Peyer's patch (tissue), 4 donors: ENCODE data around the gene EXOC4.

Experiments used
- CTCF ChIP-seq, 6 experiments: fragments of 450-650 bp in 4 of 6; fragments of 200-600 bp in 2 of 6; sonication (generic) in 1 of 6; IDR thresholded peaks; one replicate each; pipeline ENCODE4 v1.5.1; 2017 to 2019; ENCODE audit warnings: antibody characterized with exemption in 6 of 6, mild to moderate bottlenecking in 3 of 6, moderate library complexity in 1 of 6
- POLR2A ChIP-seq, 2 donors: fragments of 450-650 bp; IDR thresholded peaks; one replicate each; pipeline ENCODE4 v1.5.1; 2017; ENCODE audit warnings: antibody characterized with exemption in 2 of 2, mild to moderate bottlenecking in 2 of 2, moderate library complexity in 2 of 2

- TF ChIP-seq POLR2A (IDR thresholded peaks at IDR 0.05) = no peak
- no peak for TF ChIP-seq CTCF (IDR thresholded peaks at IDR 0.05)
Measured at GRCh38 chr7:133676805-133677370, 424.0 kb downstream of the EXOC4 start.
